GM19324 (cell line): Measurements from ENCODE around the gene CD1E.
"Not testable (repeated sequence)": the region's sequence is repeated elsewhere in the genome, so short reads cannot be mapped to it uniquely, and the experiment has no call there.

Source experiments
- ATAC-seq: cut with Tn5 transposase; IDR thresholded peaks from one replicate; pipeline ENCODE4 v1.9.1; 2021; ENCODE audit warnings: mild to moderate bottlenecking, moderate library complexity; ENCODE audit not compliant: unreplicated experiment, low FRiP score

The CD1E gene

DNA sequence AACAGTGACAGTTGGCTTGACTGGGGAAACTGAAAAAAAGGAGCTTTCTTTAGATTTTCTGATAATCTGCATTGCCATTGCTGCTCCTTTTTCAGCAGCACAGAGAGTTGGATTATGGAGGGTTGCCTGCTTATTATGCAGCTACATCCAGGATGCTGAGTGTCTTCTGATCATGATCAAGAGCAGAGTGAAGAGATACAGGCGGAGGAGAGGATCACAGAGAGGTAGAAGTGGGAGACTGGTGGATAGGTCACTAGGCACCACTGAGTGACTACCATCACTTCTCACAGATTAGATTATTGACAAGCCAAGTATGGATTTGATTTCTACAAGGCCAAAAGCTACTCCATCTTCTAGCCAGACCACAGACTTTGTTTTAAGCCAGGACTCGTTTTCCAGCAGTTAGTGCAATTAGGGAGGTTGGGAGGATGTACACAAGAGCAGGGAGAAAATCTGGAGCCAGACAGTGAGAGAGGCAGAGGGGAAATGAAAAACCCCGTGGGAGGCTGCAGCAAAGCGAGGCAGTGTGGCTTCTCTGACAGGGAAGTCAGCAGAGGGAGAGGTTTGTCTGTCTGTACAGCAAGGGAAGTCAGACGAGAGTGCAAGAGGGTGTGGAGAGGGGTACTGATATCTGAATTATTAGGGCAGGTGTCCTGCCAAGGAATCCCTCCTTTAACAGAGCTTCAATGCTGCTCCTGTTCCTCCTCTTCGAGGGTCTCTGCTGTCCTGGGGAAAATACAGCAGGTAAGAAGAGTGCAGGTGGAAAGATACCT lies at the start of gene CD1E:
TSS of gene CD1E (plus strand) at position 592 of the 773 bp plus-strand sequence. CDS start at position 687, 95 bp downstream.
- no peak for ATAC-seq

DNA sequence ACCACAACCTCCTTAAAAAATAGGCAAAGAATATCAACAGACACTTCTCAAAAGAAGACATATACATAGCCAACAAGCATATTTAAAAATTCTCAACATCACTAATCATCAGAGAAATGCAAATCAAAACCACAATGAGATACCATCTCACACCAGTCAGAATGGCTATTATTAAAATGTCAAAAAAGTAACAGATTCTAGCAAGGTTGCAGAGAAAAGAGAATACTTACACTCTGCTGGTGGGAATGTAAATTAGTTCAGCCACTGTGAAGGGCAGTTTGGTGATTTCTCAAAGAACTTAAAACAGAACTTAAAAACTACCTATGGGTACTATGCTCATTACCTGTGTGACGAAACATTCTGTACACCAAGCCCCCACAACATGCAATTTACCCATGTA lies 43.1 kb upstream of the CD1E start:
- ATAC-seq, result no peak

DNA sequence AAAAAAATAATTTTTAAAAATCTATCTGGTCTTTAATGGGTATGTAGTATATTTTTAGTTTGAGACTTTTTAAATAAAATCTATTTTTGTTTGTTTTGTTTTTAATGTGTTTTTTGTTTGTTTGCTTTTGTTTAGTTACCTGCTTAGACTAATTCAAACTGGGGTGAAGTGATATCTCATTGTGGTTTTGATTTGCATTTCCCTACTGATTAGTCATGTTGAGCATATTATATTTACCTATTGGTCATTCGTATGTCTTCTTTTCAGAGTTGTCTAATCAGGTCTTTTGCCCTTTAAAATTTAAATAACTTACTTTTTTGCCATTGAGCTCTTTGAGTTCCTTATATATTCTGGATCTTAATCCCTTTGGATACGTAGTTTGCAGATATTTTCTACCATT lies 42.6 kb upstream of the CD1E start:
- no peak for ATAC-seq

DNA sequence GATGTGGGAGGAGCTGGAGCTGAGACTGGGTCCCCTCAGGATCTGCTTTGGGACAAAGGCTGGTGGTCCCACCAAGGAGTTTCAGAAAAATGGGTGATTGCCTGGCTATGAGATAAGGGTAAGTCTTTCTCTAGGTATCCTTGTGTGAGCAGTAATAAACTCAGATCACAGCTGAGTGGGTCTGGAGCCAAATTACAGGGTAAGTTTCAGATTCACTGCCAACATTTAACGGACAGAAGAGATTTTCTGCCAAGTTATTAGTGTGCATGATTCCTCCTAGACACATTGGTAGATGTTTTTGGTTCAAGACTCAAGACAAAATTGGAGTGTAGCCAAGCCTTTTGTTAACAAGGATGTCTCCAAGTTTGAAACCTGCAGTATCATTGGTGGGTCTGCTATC lies 29.8 kb upstream of the CD1E start:
- no peak for ATAC-seq

DNA sequence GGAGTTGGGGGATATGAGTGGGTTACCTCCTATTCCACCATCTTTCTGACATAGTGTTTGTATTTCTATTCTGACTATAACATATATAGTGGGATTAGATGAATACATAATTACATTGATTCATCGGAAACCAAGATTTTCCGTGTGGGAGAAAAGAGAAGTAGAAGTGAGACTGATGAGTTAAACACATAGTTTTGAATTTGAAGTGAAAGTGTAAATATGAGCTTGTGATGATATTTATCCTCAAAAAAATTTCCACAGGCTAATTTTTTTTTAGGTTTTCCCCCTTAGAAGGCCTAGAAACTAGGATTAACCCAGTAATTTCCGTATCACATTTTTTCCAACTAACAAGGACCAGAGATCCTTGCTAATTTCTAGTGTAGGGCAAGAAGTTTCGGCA lies 29.3 kb upstream of the CD1E start:
- ATAC-seq, result no peak

DNA sequence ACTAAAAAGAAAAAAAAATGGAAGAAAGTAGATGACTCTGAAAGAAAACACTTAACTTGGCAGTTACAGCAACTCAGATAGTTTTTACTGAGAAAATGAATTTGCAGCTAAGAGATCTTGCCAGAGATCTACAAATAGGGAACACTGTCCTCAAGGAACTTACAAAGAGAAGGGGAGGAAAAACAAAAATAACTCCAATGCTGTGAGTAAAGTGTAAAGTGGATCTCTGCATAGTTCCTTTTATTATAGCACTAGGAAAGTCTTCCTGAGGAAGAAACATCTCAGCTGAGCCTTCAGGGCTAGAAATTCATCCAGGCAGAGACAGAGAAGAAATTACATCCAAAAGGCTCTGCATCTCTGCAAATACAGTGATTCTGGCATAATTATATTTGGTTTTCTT lies 26.2 kb upstream of the CD1E start:
- no peak for ATAC-seq

DNA sequence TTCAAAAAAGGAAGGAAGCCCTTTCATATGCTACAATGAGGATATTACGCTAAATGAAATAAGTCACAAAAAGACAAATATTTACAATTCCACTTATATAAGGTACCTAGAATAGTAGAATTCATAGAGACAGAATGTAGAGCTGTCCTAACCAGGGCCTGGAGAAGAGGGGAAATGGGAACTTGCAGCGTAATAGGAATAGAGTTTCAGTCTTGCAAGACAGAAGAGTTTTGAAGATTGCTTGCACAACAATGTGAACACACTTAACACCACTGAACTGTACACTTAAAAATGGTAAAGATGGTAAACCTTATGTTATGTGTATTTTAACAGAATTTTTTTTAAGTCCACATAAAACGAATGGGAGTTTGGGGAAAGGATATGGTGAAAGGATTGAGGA lies 25.3 kb upstream of the CD1E start:
- ATAC-seq, result no peak

DNA sequence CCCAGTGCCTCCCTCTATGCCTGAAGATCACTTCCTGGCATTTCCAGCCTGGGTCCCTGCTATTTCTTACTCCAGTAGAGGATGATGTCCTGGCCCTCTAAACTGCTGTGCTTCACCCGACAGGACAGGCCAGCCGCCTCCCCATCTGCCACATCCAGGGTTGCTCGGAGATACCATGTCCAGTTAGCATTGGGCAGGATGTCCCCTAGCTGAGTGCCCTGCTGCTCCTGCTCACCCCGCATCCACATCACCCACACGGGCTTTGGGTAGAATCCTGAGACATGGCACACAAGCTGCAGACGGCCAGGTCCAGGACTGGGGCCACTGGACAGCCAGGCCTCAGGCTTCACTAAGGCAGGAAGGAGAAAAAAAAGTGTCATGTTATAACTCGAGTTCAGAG lies 24.4 kb upstream of the CD1E start:
- ATAC-seq, result no peak

DNA sequence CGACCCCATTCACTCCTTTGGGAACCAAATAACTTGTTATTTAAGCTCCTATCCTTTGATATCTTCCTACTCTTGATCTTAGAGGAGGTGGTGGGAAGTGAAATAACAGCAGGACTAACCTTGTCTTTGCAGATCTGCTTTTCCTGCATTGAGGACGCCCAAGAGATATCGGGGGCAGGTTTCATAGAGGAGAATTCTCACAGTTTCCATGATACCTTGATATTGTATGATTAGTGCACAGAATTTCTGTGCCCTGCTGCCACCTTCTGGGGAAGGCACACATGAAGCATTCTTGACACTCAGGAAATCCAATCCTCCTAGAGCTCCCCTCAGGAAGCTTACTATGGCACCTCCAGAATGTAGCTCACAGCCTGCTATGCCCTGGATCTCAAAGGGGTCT lies 24.0 kb upstream of the CD1E start:
- no peak for ATAC-seq

DNA sequence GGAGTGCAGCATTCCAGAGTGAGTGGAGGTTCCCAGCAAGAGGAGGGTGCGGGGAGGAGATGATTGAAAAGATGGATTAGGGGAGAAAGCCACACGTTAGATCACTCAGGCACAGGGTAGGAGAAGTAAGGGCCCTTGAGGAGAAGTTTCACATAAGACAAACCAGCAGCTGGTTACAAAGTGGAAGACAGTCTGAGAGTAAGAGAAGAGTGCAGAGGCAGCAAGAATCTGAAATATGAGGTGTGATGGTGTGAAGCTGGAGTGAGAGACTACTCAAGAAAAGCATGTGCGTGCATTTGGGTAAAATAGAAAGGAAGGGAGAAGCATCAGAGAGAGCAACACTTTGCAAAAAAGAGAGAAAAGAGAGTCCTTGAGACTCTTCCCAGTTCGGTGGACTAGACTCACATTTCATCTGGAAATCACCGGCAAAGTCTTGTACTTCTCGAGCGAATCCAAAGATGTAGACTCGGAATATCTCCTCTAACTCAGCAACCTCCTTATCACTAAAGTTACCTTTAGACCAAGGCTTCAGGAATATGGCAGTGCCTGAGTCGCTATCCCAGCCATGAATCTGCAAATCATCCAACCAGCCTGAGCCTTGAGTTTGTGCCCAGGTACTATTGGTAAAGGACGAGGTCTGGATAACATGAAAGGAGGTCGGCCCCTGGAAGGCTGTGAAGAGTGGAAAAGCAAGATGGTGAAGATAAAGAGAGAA lies 23.1 kb upstream of the CD1E start:
- no peak for ATAC-seq

DNA sequence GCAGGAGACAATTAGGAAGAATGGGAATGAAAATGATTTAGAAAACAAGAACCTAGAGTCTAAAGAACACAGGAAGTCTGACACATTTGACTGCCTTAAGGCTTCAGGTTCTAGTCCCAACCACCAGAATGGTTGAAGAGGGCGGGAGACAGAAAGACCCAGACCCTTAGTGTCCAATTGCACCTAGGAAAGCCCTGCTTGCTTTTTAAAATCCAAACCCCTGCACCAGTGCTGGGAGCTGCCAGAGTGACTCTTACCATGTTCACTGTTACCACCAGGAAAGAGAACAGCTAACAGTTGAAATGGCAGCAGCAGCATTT lies 22.6 kb upstream of the CD1E start:
- no peak for ATAC-seq

DNA sequence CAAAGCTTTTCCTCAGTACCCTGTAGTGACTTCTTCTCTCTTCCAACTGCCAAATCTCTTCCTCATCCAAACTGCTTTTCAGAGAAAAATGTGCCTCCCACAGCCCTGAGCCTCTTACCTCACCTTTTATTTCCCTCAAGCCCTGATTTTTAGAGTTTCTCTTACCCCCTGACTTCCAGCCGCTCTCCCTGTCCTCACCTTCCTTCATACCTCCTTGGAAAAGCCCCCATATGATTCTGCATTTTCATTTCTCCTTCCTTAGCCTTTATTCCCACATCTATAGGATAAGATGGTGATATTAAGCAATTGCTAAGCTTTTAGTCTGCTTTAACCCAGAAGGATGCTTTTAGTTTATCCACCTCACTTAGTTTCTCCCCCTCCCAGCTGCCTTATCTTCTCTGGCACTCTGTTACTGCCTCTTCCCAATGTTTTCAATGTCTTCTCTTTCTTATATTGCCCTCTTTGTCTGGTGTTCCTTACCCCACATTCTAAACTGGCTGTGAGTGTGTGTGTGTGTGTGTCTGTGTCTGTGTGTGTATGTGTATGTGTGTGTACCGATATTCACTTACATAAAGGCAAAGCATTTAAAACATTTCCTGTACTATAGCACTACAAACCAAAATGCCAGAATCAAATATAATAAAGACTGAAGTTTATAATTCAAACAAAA lies 22.1 kb upstream of the CD1E start, which contains the start of gene CD1B:
TSS of gene CD1B (minus strand) at position 51 of the 670 bp plus-strand sequence. CDS start 108 bp downstream, outside the sequence.
- no peak for ATAC-seq

DNA sequence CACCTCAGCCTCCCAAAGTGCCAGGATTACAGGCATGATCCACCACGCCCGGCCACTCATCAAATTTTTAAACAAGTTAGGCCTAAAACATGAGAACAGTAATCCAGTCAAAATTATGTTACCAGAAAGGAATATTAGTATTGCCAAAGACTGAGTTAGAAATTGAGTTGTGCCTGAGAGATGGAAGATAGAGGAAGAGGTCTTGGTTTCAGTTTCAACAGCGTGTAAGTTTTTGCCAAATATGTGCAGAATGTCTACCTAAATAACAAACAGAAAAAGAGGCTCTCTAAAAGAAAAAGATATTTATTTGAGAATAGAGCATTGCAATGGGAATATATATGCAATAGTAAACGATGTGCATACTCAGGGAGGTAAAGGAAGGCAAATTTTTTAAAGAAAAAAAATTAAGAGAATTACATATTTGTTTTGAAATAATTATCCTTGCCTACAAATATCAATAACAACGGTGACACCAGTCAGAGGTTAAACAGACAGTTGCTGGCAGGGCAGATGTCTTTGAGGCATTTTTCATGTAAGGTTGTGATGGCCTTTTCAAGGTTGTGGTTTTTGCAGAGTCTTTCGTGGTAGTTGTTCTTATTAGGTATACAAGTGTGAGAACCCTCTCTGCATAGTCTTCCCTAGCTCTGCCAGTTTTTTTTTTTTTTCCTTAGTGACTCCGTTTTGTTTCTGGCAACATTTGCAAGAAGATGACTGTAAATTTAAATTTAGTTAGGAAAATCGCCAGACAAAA lies 20.1 kb upstream of the CD1E start:
- no peak for ATAC-seq

DNA sequence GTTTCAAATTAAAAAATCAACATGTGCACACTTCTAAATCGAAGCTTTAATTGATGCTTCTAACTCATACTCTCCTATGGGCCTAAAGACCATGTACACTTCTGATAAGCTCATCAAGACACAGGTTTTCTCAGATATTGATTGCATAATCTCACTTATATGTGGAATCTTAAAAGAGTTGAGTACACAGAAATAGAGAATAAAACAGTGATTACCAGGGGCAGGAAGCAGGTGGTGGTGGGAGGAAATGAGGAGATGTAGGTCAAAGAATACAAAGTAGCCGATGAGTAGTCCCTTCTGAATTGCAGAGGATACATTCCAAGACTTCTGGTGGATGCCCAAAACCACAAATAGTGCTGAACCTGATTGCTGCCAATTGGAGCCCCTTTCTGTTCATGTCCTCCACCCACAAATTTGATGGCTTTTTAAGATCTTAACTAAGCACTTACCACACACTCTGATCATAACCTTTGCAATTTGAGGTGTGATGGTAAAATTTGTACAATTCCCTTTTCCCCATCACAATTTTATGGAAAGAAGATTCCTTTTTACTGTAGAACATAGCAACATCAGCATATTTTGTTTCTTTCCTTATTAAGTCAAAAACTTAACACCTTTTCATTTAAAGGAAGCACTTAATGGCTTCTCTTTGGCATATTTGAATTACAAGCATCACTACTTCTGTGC lies 19.0 kb upstream of the CD1E start:
- ATAC-seq, result no peak

DNA sequence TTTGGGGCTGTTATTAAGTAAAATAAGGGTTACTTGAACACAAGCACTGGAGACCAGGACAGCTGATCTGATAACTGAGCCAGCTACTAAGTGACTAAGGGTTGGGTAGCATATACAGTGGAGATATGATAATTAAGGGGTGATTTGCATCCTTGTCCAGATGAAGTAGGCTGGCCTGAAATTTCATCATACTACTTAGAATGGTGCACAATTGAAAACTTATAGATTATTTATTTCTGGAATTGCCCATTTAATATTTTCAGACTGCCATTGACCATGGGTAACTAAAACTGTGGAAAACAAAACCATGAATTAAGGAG lies 18.5 kb upstream of the CD1E start:
- no peak for ATAC-seq

DNA sequence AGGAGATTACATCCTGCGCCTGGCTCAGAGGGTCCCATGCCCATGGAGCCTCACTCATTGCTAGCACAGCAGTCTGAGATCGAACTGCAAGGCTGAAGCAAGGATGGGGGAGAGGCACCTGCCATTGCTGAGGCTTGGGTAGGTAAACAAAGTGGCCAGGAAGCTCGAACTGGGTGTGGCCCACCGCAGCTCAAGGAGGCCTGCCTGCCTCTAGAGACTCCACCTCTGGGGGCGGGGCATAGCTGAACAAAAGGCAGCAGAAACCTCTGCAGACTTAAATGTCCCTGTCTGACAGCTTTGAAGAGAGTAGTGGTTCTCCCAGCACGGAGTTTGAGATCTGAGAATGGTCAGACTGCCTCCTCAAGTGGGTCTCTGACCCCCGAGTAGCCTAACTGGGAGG lies 17.3 kb upstream of the CD1E start:
- not testable (repeated sequence) for ATAC-seq

DNA sequence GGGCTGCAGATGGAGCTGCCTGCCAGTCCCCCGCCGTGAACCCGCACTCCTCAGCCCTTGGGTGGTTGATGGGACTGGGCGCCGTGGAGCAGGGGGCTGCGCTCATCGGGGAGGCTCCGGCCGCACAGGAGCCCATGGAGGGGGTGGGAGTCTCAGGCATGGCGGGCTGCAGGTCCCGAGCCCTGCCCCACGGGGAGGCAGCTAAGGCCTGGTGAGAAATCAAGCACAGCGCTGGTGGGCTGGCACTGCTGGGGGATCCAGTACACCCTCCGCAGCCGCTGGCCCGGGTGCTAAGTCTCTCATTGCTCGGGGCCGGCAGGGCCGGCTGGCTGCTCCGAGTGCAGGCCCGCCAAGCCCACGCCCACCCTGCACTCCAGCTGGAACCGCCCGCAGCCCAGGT lies 4.7 kb upstream of the CD1E start:
- ATAC-seq, result not testable (repeated sequence)

DNA sequence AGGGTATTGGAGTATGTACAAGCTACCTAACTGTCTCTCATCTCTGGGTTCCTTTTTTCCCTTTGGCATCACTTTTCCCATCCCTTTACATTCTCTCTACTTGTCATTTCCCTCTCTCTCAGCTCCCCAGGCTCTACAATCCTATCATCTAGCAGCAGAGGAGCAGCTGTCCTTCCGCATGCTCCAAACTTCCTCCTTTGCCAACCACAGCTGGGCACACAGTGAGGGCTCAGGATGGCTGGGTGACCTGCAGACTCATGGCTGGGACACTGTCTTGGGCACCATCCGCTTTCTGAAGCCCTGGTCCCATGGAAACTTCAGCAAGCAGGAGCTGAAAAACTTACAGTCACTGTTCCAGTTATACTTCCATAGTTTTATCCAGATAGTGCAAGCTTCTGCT lies 561 bp downstream of the CD1E start:
- no peak for ATAC-seq

DNA sequence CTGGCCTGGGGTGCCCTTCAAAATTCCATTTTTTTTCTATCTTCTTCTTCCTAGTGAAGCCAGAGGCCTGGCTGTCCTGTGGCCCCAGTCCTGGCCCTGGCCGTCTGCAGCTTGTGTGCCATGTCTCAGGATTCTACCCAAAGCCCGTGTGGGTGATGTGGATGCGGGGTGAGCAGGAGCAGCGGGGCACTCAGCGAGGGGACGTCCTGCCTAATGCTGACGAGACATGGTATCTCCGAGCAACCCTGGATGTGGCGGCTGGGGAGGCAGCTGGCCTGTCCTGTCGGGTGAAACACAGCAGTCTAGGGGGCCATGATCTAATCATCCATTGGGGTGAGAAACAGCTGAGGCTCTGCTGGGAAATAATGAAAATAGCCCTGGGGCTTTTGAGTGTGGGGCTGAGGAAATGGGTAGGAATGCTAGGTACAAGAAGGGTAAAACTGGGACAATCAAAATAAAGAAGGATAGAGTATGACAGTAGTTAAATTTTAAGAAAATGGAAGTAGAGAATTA lies 2.1 kb downstream of the CD1E start:
- no peak for ATAC-seq

DNA sequence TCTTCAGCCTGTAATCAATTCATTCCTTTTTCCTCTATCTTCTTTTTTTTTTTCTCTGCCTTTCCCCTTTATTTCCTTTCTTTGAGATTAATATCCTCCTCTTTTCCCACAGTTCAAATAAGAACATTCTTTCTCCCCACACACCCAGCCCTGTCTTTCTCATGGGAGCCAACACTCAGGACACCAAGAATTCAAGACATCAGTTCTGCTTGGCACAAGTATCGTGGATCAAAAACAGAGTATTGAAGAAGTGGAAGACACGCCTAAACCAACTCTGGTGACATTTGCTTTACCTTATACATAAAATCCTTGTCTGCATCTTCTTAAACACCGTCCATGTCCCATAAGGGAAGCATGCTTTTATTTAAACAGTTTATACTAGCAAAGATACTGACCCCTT lies 2.9 kb downstream of the CD1E start:
- ATAC-seq, result no peak
